ENCODE results near the gene GNA12.

- TF ChIP-seq CTCF (IDR thresholded peaks at IDR 0.05) (no peak), POLR2A (IDR thresholded peaks at IDR 0.05) (no peak)
Observed at GRCh38 chr7:2777898-2778535, 66.1 kb downstream of the GNA12 start.

Data from thyroid gland (tissue), 4 donors.